Mammary epithelial cell (primary cell): ENCODE results near the gene PDCD6IP.

Source experiments
- EZH2 ChIP-seq: IDR thresholded peaks from 2 replicates; pipeline ENCODE4 v1.6.1; 2012; ENCODE audit warnings: low read length, inconsistent platforms, borderline replicate concordance
- TF ChIP-seq, protein P1 (sequence below), 2 donors: IDR thresholded peaks in 1 of 2; conservative IDR thresholded peaks in 1 of 2; 2 replicates each; pipeline ENCODE4 v1.5.1; 2011 to 2012; ENCODE audit warnings: inconsistent platforms in 2 of 2, low read length in 2 of 2, mild to moderate bottlenecking in 2 of 2, control low read depth in 1 of 2, low read depth in 1 of 2; ENCODE audit not compliant: insufficient read depth in 1 of 2; ENCODE audit errors: extremely low read depth in 1 of 2

DNA sequence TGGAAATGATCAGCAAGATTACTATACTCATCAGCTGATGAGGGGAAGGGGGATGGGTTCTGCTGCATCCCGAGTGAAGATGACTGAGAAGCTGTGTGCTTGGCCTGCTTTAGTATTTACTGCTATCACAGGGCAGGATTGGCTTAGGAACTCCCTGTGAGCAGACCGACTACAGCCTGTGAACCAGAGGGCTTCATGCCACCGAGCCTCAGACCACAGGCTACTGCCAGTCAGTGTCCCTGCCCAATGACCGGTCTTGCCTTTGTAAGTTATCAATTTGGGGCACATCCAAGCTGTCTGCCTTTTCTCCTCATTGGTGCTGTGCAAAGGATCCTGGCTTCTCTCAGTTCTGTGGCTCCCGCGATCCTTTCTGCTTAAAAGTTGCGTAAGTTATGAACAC, 71.5 kb downstream of the PDCD6IP start:
- TF ChIP-seq, protein P1, sequence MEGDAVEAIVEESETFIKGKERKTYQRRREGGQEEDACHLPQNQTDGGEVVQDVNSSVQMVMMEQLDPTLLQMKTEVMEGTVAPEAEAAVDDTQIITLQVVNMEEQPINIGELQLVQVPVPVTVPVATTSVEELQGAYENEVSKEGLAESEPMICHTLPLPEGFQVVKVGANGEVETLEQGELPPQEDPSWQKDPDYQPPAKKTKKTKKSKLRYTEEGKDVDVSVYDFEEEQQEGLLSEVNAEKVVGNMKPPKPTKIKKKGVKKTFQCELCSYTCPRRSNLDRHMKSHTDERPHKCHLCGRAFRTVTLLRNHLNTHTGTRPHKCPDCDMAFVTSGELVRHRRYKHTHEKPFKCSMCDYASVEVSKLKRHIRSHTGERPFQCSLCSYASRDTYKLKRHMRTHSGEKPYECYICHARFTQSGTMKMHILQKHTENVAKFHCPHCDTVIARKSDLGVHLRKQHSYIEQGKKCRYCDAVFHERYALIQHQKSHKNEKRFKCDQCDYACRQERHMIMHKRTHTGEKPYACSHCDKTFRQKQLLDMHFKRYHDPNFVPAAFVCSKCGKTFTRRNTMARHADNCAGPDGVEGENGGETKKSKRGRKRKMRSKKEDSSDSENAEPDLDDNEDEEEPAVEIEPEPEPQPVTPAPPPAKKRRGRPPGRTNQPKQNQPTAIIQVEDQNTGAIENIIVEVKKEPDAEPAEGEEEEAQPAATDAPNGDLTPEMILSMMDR (conservative IDR thresholded peaks at IDR 0.05 in 1 of 2, IDR thresholded peaks at IDR 0.05 in 1 of 2; ENCODE audit: extremely low read depth in 1 of 2, insufficient read depth in 1 of 2, low read depth in 1 of 2, low read length in 2 of 2), result no peak
- TF ChIP-seq EZH2, result no peak
